Upper lobe of left lung (tissue), 6 donors: Measurements from ENCODE around the gene LRRC56. TPM values are rescaled to one million over a fixed set of nuclear protein-coding genes. Genes with fewer than 3 reads are reported as not detected.

Source experiments
- ATAC-seq, 2 donors: fragments of 200-7000 bp; cut with Tn5 transposase; one replicate each; pipeline ENCODE4 v1.9.1; 2022; ENCODE audit warnings: mild to moderate bottlenecking in 2 of 2, moderate library complexity in 2 of 2; ENCODE audit not compliant: low FRiP score in 2 of 2
- DNase-seq, 2 donors: peaks; one replicate each; pipeline ENCODE4 v3.0.0-alpha.2; 2019 to 2020
- H3K27ac ChIP-seq, 4 donors: fragments of 200-600 bp; sonication (generic); one replicate each; pipeline ENCODE4 v1.5.1; 2016 to 2019
- H3K27me3 ChIP-seq, 4 donors: fragments of 200-600 bp; sonication (generic); one replicate each; pipeline ENCODE4 v1.5.1; 2017 to 2019
- H3K36me3 ChIP-seq, 4 donors: fragments of 200-600 bp; sonication (generic); one replicate each; pipeline ENCODE4 v1.5.1; 2016 to 2019
- H3K4me1 ChIP-seq, 4 donors: fragments of 200-600 bp; sonication (generic); one replicate each; pipeline ENCODE4 v1.5.1; 2018 to 2019
- H3K4me3 ChIP-seq, 4 donors: fragments of 200-600 bp; sonication (generic); one replicate each; pipeline ENCODE4 v1.5.1; 2017 to 2019; ENCODE audit warnings: mild to moderate bottlenecking in 2 of 4, moderate library complexity in 1 of 4
- H3K9me3 ChIP-seq, 4 donors: fragments of 200-600 bp; sonication (generic); one replicate each; pipeline ENCODE4 v1.5.1; 2018 to 2019
- EP300 ChIP-seq, 4 donors: sonication (generic); formaldehyde crosslinking; IDR thresholded peaks; one replicate each; pipeline ENCODE4 v1.5.1; 2017; ENCODE audit warnings: antibody characterized with exemption in 4 of 4, control low read depth in 2 of 4
- POLR2A ChIP-seq, 4 donors: fragments of 450-650 bp; IDR thresholded peaks; one replicate each; pipeline ENCODE4 v1.5.1; 2016 to 2017; ENCODE audit warnings: antibody characterized with exemption in 4 of 4, mild to moderate bottlenecking in 2 of 4
- POLR2AphosphoS5 ChIP-seq, 2 donors: sonication (generic); formaldehyde crosslinking; IDR thresholded peaks; one replicate each; pipeline ENCODE4 v1.5.1; 2017; ENCODE audit warnings: antibody characterized with exemption in 2 of 2
- WGBS, 2 donors: methylation state at CpG; one replicate each; pipeline ENCODE4 v1.1.5; 2017 to 2018; 5-methylcytosine and 5-hydroxymethylcytosine counted together
- total RNA-seq, 6 donors: library from RNA; depleted of rRNA in 4 of 6; stranded (reverse); fragments of >200 nt in 4 of 6; gene quantifications; one replicate each; pipeline versions ENCODE4 v1.1.0 to v1.2.1, GENCODE V29; 2016 to 2021
- TF ChIP-seq, protein P1 (sequence below), 6 experiments: fragments of 450-650 bp in 4 of 6; fragments of 200-600 bp in 2 of 6; sonication (generic) in 2 of 6; IDR thresholded peaks; one replicate each; pipeline ENCODE4 v1.5.1; 2016 to 2019; ENCODE audit warnings: antibody characterized with exemption in 6 of 6
- donor health status: DM: no; HTN: no; CAD: no; lungs with moderate emphysema.
- donor health status: DM: no; HTN: yes; CAD: no; lungs with severe emphysema.

Gene LRRC56
- total RNA-seq, 6 donors from 2014 or later: 3.5 to 11.5 (median 5.8) TPM

DNA sequence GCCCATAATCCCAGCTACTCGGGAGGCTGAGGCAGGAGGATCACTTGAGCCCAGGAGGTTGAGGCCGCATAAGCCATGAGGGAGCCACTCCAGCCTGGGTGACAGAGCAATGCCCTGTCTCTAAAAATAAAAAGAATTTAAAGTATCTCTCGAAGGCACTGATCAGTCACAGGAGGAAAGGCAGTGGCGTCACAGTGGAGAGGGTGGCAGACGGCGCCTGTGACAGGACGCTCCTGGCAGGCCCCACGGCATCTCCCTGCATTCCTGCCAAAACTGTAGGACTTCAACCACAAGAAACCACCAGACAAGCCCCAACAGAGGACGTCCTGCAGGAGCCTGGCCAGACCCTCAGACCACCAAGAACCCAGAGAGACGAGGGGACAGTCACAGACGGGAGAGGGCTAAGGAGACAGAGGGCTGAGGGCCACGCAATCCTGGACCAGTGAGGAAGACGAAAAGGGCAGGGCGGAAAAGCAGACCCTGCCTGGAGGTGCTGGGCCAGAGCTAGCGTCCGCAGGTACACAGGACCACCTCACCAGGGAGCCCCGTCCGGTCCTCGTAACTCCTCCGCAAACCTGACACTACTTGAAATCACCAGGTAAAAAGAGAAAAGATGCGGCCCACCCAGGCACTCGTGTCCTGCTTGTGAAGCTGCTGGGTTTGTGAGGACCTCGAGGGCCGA is 36.2 kb upstream of the LRRC56 start:
- Histone ChIP-seq H3K9me3 (no peaks in the 10 kb centered on the region), H3K4me3 (no peak overlapping the region), H3K36me3 (peaks cover 37 to 61% (median 60%) of the 10 kb centered on the region in 4 donors), H3K4me1 (peaks cover 36 to 45% (median 40%) of the 10 kb centered on the region in 4 donors), H3K27ac (no peak overlapping the region), H3K27me3 (no peaks in the 10 kb centered on the region)
- ATAC-seq: no peak
- peak in 1 of 2 donors; percentile 46 for DNase-seq
- TF ChIP-seq, protein P1, sequence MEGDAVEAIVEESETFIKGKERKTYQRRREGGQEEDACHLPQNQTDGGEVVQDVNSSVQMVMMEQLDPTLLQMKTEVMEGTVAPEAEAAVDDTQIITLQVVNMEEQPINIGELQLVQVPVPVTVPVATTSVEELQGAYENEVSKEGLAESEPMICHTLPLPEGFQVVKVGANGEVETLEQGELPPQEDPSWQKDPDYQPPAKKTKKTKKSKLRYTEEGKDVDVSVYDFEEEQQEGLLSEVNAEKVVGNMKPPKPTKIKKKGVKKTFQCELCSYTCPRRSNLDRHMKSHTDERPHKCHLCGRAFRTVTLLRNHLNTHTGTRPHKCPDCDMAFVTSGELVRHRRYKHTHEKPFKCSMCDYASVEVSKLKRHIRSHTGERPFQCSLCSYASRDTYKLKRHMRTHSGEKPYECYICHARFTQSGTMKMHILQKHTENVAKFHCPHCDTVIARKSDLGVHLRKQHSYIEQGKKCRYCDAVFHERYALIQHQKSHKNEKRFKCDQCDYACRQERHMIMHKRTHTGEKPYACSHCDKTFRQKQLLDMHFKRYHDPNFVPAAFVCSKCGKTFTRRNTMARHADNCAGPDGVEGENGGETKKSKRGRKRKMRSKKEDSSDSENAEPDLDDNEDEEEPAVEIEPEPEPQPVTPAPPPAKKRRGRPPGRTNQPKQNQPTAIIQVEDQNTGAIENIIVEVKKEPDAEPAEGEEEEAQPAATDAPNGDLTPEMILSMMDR (IDR thresholded peaks at IDR 0.05): no peak
- TF ChIP-seq EP300 (IDR thresholded peaks at IDR 0.05) (no peak), POLR2AphosphoS5 (IDR thresholded peaks at IDR 0.05) (no peak), POLR2A (IDR thresholded peaks at IDR 0.05) (no peak)
- WGBS, 2 donors: 92 to 95% methylated on average over 23 to 24 of the region's 24 CpGs

DNA sequence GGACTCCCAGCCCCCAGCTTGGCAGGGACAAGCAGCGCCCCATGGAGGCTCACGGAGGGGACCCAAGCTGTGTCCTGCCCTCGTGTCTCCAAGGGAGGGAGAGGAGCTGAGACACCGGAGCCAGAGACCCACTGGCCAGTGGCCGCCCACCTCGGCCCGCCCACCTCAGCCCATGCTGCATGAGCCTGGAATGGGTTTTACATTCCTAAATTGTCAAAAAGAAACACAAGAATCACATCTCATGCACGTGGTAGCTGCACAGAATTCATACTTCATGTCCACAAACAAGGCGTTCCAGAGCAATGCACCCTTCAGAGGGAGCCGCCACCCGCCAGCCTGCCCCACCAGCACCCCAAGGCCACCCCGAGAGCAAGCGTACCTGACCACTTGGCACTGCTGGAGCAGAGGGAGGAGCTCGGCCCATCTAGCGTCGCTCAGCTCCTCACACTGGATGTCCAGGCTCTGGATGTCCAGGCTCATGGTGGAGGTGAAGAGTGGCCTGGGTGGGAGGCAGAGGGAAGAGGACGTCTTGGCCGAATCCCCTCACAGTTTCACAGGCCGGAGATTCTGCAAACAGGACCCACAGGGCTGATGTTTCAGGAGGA is 35.5 kb upstream of the LRRC56 start:
- peaks cover 36 to 46% (median 40%) of the 10 kb centered on the region in 4 donors for H3K4me1 ChIP-seq
- H3K27ac ChIP-seq: peak overlapping the region in 2 of 4 donors; percentile 98
- ATAC-seq (no peak), DNase-seq (peak in 1 of 2 donors; percentile 83)
- 83 to 90% methylated on average over 14 to 19 of the region's 19 CpGs for WGBS, 2 donors
- no peak overlapping the region for H3K4me3 ChIP-seq
- no peaks in the 10 kb centered on the region for H3K9me3 ChIP-seq
- H3K36me3 ChIP-seq: peaks cover 31 to 55% (median 54%) of the 10 kb centered on the region in 4 donors
- TF ChIP-seq POLR2A (IDR thresholded peaks at IDR 0.05) (no peak), EP300 (IDR thresholded peaks at IDR 0.05) (no peak), POLR2AphosphoS5 (IDR thresholded peaks at IDR 0.05) (no peak)
- TF ChIP-seq, protein P1 (IDR thresholded peaks at IDR 0.05): no peak
- no peaks in the 10 kb centered on the region for H3K27me3 ChIP-seq

DNA sequence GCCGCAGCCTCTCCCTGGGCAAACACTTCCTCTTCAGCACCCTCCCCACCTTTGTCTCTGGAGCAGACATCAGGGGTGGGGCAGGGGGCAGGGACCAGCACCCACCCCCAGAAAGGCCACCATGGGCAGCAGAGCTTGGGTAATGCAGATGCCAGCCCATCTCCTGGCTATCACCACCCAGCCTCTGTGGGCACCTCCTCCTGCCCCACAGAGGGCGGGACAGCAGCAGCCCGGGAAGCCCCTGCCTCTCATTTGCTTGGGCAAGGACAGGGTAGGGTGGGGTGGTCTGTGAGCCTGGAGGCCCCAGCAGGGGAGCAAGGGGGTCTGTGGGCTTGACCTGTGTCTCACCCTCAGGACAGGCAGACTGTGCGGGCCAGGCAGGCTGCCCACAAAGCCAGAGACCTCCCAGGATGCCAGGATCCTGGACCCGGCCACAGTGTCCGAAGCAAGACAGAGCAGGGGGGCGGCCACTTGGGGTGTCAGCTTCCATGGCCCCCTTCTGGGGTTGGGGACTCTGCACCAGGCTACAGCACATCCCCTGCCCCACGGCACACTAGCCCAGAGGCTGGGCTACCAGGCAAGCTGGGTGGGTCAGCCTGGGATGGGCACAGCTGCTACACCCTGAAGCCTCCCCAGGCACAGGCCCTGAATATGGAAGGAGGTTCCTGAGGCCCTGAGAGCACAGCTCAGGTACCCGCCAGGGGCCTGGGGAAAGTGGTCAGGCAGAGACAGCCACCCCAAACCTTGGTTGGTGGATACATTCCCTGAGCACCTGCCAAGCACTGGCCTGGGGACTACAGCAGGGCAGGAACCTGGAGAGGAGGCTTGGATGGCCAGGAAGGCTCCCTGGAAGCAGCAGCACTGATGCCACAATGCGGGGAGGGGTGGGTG is 34.8 kb upstream of the LRRC56 start:
- Histone ChIP-seq H3K36me3 (peaks cover 30 to 48% (median 47%) of the 10 kb centered on the region in 4 donors), H3K27ac (peak overlapping the region; percentile 79 to 100 (median 98)), H3K27me3 (no peaks in the 10 kb centered on the region), H3K4me3 (peak overlapping the region in 1 of 4 donors; percentile 70), H3K9me3 (no peaks in the 10 kb centered on the region), H3K4me1 (peaks cover 37 to 48% (median 41%) of the 10 kb centered on the region in 4 donors)
- WGBS, 2 donors: 72 to 79% methylated on average over 3 to 6 of the region's 10 CpGs
- ATAC-seq (no peak), DNase-seq (peak in 1 of 2 donors; percentile 62)
- TF ChIP-seq POLR2A (IDR thresholded peaks at IDR 0.05) (no peak), POLR2AphosphoS5 (IDR thresholded peaks at IDR 0.05) (no peak), EP300 (IDR thresholded peaks at IDR 0.05) (no peak)
- TF ChIP-seq, protein P1 (IDR thresholded peaks at IDR 0.05): no peak

DNA sequence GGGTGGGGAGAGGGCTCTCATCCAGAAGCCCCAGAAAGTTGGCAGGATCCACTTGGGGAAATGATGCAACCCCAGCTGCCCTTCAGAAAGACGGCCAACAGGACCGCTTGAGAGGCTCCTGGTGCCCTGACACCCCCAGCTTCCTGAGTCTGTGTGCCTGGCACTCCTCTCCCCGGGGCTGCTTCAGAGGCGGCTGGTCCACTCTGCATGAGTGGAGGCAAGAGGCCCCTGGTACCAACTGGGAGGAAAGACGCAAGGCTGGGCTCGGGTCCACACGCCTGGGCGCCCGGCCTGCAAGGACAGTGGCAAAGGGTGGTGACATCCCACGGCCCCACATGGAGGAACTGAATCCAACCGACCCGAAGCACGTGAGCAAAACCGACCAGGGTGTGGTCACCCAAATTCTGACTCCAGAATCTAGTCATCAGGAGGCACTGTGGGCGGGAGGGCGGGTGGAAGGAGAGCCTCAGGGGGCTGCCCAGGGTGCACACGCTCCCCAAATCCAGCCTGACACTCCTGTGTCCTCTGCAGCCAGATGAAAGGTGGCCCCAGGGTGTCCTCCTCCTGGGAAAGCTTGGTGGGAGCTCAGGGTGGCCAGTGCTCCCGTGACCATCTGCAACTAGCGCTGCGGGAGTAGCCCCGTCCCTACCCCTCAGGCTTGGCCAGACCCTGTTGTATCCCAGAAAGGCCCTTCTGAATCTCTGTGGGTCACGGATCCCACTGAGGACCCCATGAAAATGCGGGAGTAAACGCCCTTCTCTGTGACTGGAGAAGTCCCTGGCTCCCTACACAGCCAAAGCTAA is 33.9 kb upstream of the LRRC56 start:
- DNase-seq (peak; percentile 75 to 88), ATAC-seq (peak in 1 of 2 donors; percentile 12)
- Histone ChIP-seq H3K4me1 (peaks cover 43 to 57% (median 46%) of the 10 kb centered on the region in 4 donors), H3K27me3 (no peaks in the 10 kb centered on the region), H3K4me3 (peak overlapping the region; percentile 42 to 70 (median 53)), H3K9me3 (no peaks in the 10 kb centered on the region), H3K27ac (peak overlapping the region; percentile 79 to 100 (median 98)), H3K36me3 (peaks cover 22 to 41% (median 39%) of the 10 kb centered on the region in 4 donors)
- WGBS, 2 donors: 20 to 42% methylated on average over 4 to 23 of the region's 24 CpGs
- TF ChIP-seq POLR2A (IDR thresholded peaks at IDR 0.05): peak in 1 of 4 donors; percentile 49
- peak in 1 of 2 donors; percentile 9 for TF ChIP-seq POLR2AphosphoS5 (IDR thresholded peaks at IDR 0.05)
- TF ChIP-seq, protein P1 (IDR thresholded peaks at IDR 0.05): no peak
- no peak for TF ChIP-seq EP300 (IDR thresholded peaks at IDR 0.05)
